GM12878 (cell line): Measurements from ENCODE around the gene GRIN2A. TPM values are rescaled to one million over a fixed set of nuclear protein-coding genes. Genes with fewer than 3 reads are reported as not detected.

ENCODE experiments used
- ATAC-seq: fragments of 200-7000 bp; cut with Tn5 transposase; 3 replicates; pipeline ENCODE4 v1.9.1; 2020; ENCODE audit warnings: mild to moderate bottlenecking, moderate library complexity
- BruUV-seq: library from RNA; stranded (reverse); fragments of 400-500 nt; replicated peaks from 2 replicates; lab custom pipeline; 2021; lab: Mats Ljungman, UMichigan
- CTCF ChIA-PET: fragments of 300-600 bp; sonication (Branson Sonifier 250); formaldehyde crosslinking; extraction: SDS; loops from one replicate; lab custom pipeline; 2021; ENCODE audit warnings: inconsistent platforms; lab: Yijun Ruan, JAX
- POLR2A ChIA-PET: fragments of 350-600 bp; formaldehyde crosslinking; extraction: SDS; loops from one replicate; lab custom pipeline; 2021; ENCODE audit warnings: inconsistent platforms; lab: Charles Lee
- RAD21 ChIA-PET: fragments of 300-600 bp; sonication (Branson Sonifier 250); formaldehyde crosslinking; loops from one replicate; lab custom pipeline; 2023; ENCODE audit warnings: antibody characterized with exemption; ENCODE audit not compliant: unreplicated experiment; lab: Charles Lee
- SMC1A ChIA-PET: fragments of 300-600 bp; sonication (Branson Sonifier 250); formaldehyde crosslinking; loops from one replicate; lab custom pipeline; 2023; ENCODE audit not compliant: unreplicated experiment, uncharacterized antibody; lab: Charles Lee
- DNase-seq: peaks from one replicate; pipeline ENCODE4 v3.0.0-alpha.2; 2011; ENCODE audit warnings: low read depth, low spot score
- FAIRE-seq: peaks from 3 replicates; lab custom pipeline; 2011; peaks lifted over from hg19 to GRCh38; lab: Jason Lieb, UNC
- H2AFZ ChIP-seq: 2 replicates; pipeline ENCODE4 v1.6.0; 2011; ENCODE audit warnings: low read depth, low read length, control low read depth; ENCODE audit not compliant: control insufficient read depth
- H3K27ac ChIP-seq: 2 replicates; pipeline ENCODE4 v1.5.1; 2011; ENCODE audit warnings: control low read depth; ENCODE audit not compliant: control insufficient read depth, insufficient read depth
- H3K27me3 ChIP-seq, 2 experiments: replicated peaks in 1 of 2; 2 replicates each; pipeline versions ENCODE4 v1.6.0 to v1.6.1; 2011; ENCODE audit warnings: low read length in 1 of 2; ENCODE audit not compliant: control insufficient read depth in 2 of 2, insufficient read depth in 2 of 2
- H3K36me3 ChIP-seq, 2 experiments: 2 replicates each; pipeline ENCODE4 v1.5.1; 2011; ENCODE audit warnings: low read length in 1 of 2; ENCODE audit not compliant: control insufficient read depth in 2 of 2, insufficient read depth in 2 of 2
- H3K4me1 ChIP-seq: 2 replicates; pipeline ENCODE4 v1.6.1; 2011; ENCODE audit warnings: mild to moderate bottlenecking, low read length, moderate library complexity, mixed read lengths; ENCODE audit not compliant: control insufficient read depth, insufficient read depth
- H3K4me2 ChIP-seq: 2 replicates; pipeline ENCODE4 v1.6.0; 2011; ENCODE audit warnings: control low read depth; ENCODE audit not compliant: control insufficient read depth, insufficient read depth
- H3K4me3 ChIP-seq: fragments of 200-600 bp; sonication (generic); 2 replicates; pipeline ENCODE4 v1.5.1; 2016
- H3K79me2 ChIP-seq: 2 replicates; pipeline ENCODE4 v1.6.0; 2011; ENCODE audit warnings: low read length; ENCODE audit not compliant: control insufficient read depth, insufficient read depth
- H3K9ac ChIP-seq: 2 replicates; pipeline ENCODE4 v1.8.0; 2011; ENCODE audit warnings: low read length, control low read depth, mixed read lengths; ENCODE audit not compliant: control insufficient read depth, insufficient read depth
- H3K9me3 ChIP-seq: replicated peaks from 3 replicates; pipeline ENCODE4 v1.5.1; 2011; ENCODE audit warnings: mild to moderate bottlenecking, low read length; ENCODE audit not compliant: control insufficient read depth, insufficient read depth
- H4K20me1 ChIP-seq: 2 replicates; pipeline ENCODE4 v1.6.0; 2011; ENCODE audit not compliant: control insufficient read depth, insufficient read depth
- CREB1 ChIP-seq: IDR thresholded peaks from 2 replicates; pipeline ENCODE4 v1.6.1; 2012; ENCODE audit warnings: low read depth, mild to moderate bottlenecking, inconsistent platforms
- MTA2 ChIP-seq: fragments of 450-650 bp; IDR thresholded peaks from 2 replicates; pipeline ENCODE4 v1.6.1; 2016; ENCODE audit warnings: low read depth, mild to moderate bottlenecking, moderate library complexity
- MYC ChIP-seq: IDR thresholded peaks from 2 replicates; pipeline ENCODE4 v1.6.1; 2011; ENCODE audit warnings: mild to moderate bottlenecking, low read length, moderate library complexity, inconsistent platforms; ENCODE audit not compliant: insufficient read depth, insufficient replicate concordance, insufficient read length, severe bottlenecking
- NFYB ChIP-seq: IDR thresholded peaks from 2 replicates; pipeline ENCODE4 v1.6.1; 2011; ENCODE audit warnings: low read depth, mild to moderate bottlenecking, low read length, improper control_type of control experiment, moderate library complexity; ENCODE audit not compliant: insufficient read depth
- NR2C1 ChIP-seq: fragments of 450-650 bp; IDR thresholded peaks from 2 replicates; pipeline ENCODE4 v1.6.1; 2017; ENCODE audit warnings: antibody characterized with exemption, mild to moderate bottlenecking, moderate library complexity
- PAX5 ChIP-seq: IDR thresholded peaks from 2 replicates; pipeline ENCODE4 v1.6.1; 2011; ENCODE audit warnings: low read depth, low read length, borderline replicate concordance
- TAF1 ChIP-seq: IDR thresholded peaks from 2 replicates; pipeline ENCODE4 v1.6.1; 2011; ENCODE audit warnings: mild to moderate bottlenecking, low read depth, low read length, borderline replicate concordance
- TCF3 ChIP-seq: IDR thresholded peaks from 2 replicates; pipeline ENCODE4 v1.6.1; 2012; ENCODE audit warnings: low read depth, mild to moderate bottlenecking, low read length, borderline replicate concordance; ENCODE audit not compliant: insufficient read depth
- TCF7 ChIP-seq: IDR thresholded peaks from 2 replicates; pipeline ENCODE4 v1.6.1; 2014; ENCODE audit warnings: antibody characterized with exemption, borderline replicate concordance
- YBX1 ChIP-seq: fragments of 450-650 bp; IDR thresholded peaks from 2 replicates; pipeline ENCODE4 v1.6.1; 2016; ENCODE audit warnings: antibody characterized with exemption
- ZNF24 ChIP-seq: fragments of 450-650 bp; IDR thresholded peaks from 2 replicates; pipeline ENCODE4 v1.6.1; 2017; ENCODE audit warnings: antibody characterized with exemption, mild to moderate bottlenecking
- WGBS: methylation state at CpG from one replicate; pipeline ENCODE4 v1.1.6; 2016; ENCODE audit warnings: low lambda C conversion rate; ENCODE audit not compliant: insufficient replicate concordance, insufficient coverage; ENCODE audit errors: missing lambda C conversion rate; 5-methylcytosine and 5-hydroxymethylcytosine counted together
- in situ Hi-C: fragments of 300-500 bp; cut with MboI; formaldehyde crosslinking; loops from 9 replicates; pipeline ENCODE4 v1.14.3; 2018; ENCODE audit warnings: mixed read lengths
- intact Hi-C: fragments of 100-400 bp; cut with micrococcal nuclease; formaldehyde crosslinking; loops from one replicate; pipeline ENCODE4 v1.14.2; 2022; ENCODE audit not compliant: unreplicated experiment
- polyA plus RNA-seq, 11 experiments: library from polyadenylated mRNA; depleted of rRNA in 4 of 11; unstranded in 6 of 11; stranded (reverse) in 5 of 11; fragments of >200 nt; fragmentation: Nextera tagmentation in 4 of 11; fragmentation: Illumina TruSeq in 1 of 11; extraction: Ambion mirVana in 4 of 11; extraction: Trizol in 1 of 11; gene quantifications; 1 replicate in 1 of 11; 2 replicates in 10 of 11; pipeline versions ENCODE4 v1.2.1 to v1.2.3, GENCODE V29; 2011 to 2016; ENCODE audit warnings: inconsistent platforms in 2 of 11, missing spikeins in 2 of 11, low read depth in 1 of 11
- total RNA-seq, 4 experiments: library from RNA; depleted of rRNA in 3 of 4; stranded (reverse); fragments of >200 nt in 3 of 4; fragmentation: Illumina TruSeq in 1 of 4; extraction: Trizol in 1 of 4; gene quantifications; 2 replicates each; pipeline versions ENCODE4 v1.2.1 to v1.2.3, GENCODE V29; 2013 to 2021
- TF ChIP-seq, protein P1 (sequence below): fragments of 450-650 bp; IDR thresholded peaks from 2 replicates; pipeline ENCODE4 v1.6.1; 2017; ENCODE audit warnings: borderline replicate concordance
- TF ChIP-seq, protein P2 (sequence below): IDR thresholded peaks from 2 replicates; pipeline ENCODE4 v1.6.1; 2011; ENCODE audit warnings: mild to moderate bottlenecking, low read depth, low read length, moderate library complexity; ENCODE audit not compliant: insufficient replicate concordance
- TF ChIP-seq, protein P3 (sequence below): fragments of 150-350 bp; IDR thresholded peaks from 2 replicates; pipeline ENCODE4 v1.6.1; 2014; ENCODE audit warnings: mild to moderate bottlenecking, low read depth, low read length

The GRIN2A gene
- total and polyA plus RNA-seq, 10 of the 15 experiments (the other 5 are each of a cell fraction or from before 2014, with no cell fraction given) = 2.4 to 13.3 (median 7.3) TPM

DNA sequence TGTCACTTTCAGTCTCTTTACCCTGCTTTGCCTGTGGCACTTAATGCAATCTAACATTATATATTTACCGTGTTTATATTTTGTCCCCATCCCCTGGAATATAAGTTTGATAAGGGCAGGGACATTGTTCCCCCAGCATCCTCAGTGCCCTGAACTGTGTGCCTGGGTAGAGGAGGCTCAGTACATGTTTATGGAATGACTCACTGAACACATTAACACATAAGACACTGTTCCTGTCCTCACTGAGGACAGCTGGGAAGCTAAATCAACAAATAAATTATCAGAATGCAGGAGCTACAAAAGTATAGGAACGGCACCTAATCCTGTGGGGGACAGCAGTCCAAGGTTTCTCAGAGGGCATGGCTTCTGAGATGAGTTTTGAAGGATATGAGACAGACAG, 27.8 kb downstream of the GRIN2A start:
- DNase-seq = no peak
- Histone ChIP-seq H3K27me3 (0 out of 4 replicates have a peak, but pooled peaks cover 0 to 2% of the 10 kb centered on the region in 2 experiments), H4K20me1 (no peaks in the 10 kb centered on the region; the same call in 1 of the 2 replicates), H3K9ac (no peak overlapping the region), H3K27ac (no peak overlapping the region), H3K4me1 (no peaks in the 10 kb centered on the region), H3K4me2 (no peak overlapping the region), H3K4me3 (no peak overlapping the region), H3K79me2 (no peaks in the 10 kb centered on the region), H3K9me3 (no peaks in the 10 kb centered on the region), H2AFZ (no peak overlapping the region), H3K36me3 (no peaks in the 10 kb centered on the region)
- ChIA-PET RAD21 (interaction anchor here (1.0 kb wide), 1 partner anchor 32 kb away, joined by 3 read pairs; no protein-coding TSS in a partner anchor), SMC1A (no interaction called here), CTCF (no interaction called here), POLR2A (no interaction called here)
- BruUV-seq = no TSS peak
- intact Hi-C loops = no loop called here
- no peak for FAIRE-seq
- in situ Hi-C loops = no loop called here
- 35% methylated on average over 2 of the region's 2 CpGs for WGBS
- ATAC-seq = no peak
- no peak for TF ChIP-seq NFYB
- TF ChIP-seq, protein P1, sequence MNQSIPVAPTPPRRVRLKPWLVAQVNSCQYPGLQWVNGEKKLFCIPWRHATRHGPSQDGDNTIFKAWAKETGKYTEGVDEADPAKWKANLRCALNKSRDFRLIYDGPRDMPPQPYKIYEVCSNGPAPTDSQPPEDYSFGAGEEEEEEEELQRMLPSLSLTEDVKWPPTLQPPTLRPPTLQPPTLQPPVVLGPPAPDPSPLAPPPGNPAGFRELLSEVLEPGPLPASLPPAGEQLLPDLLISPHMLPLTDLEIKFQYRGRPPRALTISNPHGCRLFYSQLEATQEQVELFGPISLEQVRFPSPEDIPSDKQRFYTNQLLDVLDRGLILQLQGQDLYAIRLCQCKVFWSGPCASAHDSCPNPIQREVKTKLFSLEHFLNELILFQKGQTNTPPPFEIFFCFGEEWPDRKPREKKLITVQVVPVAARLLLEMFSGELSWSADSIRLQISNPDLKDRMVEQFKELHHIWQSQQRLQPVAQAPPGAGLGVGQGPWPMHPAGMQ = no peak
- TF ChIP-seq MYC = no peak
- no peak for TF ChIP-seq ZNF24

DNA sequence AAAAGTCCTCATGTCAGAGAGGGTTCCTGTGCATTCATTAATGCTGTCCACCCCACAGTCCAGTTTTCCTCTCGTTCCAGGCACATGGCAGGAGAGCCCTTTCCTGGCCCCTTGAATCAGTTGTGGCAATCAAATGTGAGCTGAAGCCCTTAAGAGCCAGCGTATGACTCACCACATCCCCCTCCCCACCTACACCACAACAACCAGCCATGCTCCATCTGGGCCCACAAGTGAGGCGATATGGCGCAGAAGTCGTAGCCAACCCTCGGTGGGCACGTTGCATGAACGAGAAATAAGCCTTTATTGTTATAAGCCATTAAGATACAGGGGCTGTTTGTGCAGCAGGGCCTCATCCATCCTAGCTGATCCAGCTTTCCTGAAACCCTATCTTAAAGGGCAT, 28.2 kb downstream of the GRIN2A start:
- no peak for ATAC-seq
- intact Hi-C loops = no loop called here
- no peaks in the 10 kb centered on the region for H3K36me3 ChIP-seq
- no peak for DNase-seq
- POLR2A ChIA-PET = no interaction called here
- no peaks in the 10 kb centered on the region for H3K4me1 ChIP-seq
- RAD21 ChIA-PET = interaction anchor here (1.0 kb wide), 1 partner anchor 32 kb away, joined by 3 read pairs; no protein-coding TSS in a partner anchor
- no peak for FAIRE-seq
- in situ Hi-C loops = no loop called here
- H3K4me2 ChIP-seq = no peak overlapping the region
- H3K9me3 ChIP-seq = no peaks in the 10 kb centered on the region
- H3K27me3 ChIP-seq = 0 out of 4 replicates have a peak, but pooled peaks cover 0 to 2% of the 10 kb centered on the region in 2 experiments
- SMC1A ChIA-PET = no interaction called here
- no peaks in the 10 kb centered on the region; the same call in 1 of the 2 replicates for H4K20me1 ChIP-seq
- H3K4me3 ChIP-seq = no peak overlapping the region
- CTCF ChIA-PET = no interaction called here
- no peak overlapping the region for H3K9ac ChIP-seq
- no peak overlapping the region for H3K27ac ChIP-seq
- no peak overlapping the region for H2AFZ ChIP-seq
- no TSS peak for BruUV-seq
- H3K79me2 ChIP-seq = no peaks in the 10 kb centered on the region
- WGBS = 28% methylated on average over 8 of the region's 8 CpGs
- no peak for TF ChIP-seq TCF3
- TF ChIP-seq CREB1 = no peak
- TF ChIP-seq PAX5 = no peak
- TF ChIP-seq MTA2 = no peak
- TF ChIP-seq TCF7 = no peak
- no peak for TF ChIP-seq YBX1
- no peak for TF ChIP-seq NR2C1
- TF ChIP-seq, protein P2, sequence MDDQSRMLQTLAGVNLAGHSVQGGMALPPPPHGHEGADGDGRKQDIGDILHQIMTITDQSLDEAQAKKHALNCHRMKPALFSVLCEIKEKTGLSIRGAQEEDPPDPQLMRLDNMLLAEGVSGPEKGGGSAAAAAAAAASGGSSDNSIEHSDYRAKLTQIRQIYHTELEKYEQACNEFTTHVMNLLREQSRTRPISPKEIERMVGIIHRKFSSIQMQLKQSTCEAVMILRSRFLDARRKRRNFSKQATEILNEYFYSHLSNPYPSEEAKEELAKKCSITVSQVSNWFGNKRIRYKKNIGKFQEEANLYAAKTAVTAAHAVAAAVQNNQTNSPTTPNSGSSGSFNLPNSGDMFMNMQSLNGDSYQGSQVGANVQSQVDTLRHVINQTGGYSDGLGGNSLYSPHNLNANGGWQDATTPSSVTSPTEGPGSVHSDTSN = no peak
- TF ChIP-seq, protein P3, sequence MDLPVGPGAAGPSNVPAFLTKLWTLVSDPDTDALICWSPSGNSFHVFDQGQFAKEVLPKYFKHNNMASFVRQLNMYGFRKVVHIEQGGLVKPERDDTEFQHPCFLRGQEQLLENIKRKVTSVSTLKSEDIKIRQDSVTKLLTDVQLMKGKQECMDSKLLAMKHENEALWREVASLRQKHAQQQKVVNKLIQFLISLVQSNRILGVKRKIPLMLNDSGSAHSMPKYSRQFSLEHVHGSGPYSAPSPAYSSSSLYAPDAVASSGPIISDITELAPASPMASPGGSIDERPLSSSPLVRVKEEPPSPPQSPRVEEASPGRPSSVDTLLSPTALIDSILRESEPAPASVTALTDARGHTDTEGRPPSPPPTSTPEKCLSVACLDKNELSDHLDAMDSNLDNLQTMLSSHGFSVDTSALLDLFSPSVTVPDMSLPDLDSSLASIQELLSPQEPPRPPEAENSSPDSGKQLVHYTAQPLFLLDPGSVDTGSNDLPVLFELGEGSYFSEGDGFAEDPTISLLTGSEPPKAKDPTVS = no peak
- no peak for TF ChIP-seq TAF1
